ENCODE measurements around the gene LAG3.

- TF ChIP-seq CTCF (conservative IDR thresholded peaks at IDR 0.05; ENCODE audit: low read depth, low read length) (no peak), EZH2 (IDR thresholded peaks at IDR 0.05; ENCODE audit: borderline replicate concordance, low read depth, low read length, poor library complexity, severe bottlenecking) (no peak)
These were observed 18.3 kb downstream of the LAG3 start for GRCh38 chr12:6790496-6791150.

Measured in A673 (cell line).